Measurements from ENCODE around the gene EMC6.

GRCh38 chr17:3719265-3719664 is 50.7 kb downstream of the EMC6 start:
- TF ChIP-seq, protein P1, sequence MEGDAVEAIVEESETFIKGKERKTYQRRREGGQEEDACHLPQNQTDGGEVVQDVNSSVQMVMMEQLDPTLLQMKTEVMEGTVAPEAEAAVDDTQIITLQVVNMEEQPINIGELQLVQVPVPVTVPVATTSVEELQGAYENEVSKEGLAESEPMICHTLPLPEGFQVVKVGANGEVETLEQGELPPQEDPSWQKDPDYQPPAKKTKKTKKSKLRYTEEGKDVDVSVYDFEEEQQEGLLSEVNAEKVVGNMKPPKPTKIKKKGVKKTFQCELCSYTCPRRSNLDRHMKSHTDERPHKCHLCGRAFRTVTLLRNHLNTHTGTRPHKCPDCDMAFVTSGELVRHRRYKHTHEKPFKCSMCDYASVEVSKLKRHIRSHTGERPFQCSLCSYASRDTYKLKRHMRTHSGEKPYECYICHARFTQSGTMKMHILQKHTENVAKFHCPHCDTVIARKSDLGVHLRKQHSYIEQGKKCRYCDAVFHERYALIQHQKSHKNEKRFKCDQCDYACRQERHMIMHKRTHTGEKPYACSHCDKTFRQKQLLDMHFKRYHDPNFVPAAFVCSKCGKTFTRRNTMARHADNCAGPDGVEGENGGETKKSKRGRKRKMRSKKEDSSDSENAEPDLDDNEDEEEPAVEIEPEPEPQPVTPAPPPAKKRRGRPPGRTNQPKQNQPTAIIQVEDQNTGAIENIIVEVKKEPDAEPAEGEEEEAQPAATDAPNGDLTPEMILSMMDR (conservative IDR thresholded peaks at IDR 0.05; ENCODE audit: low read depth, low read length) = no peak
- TF ChIP-seq, protein P2, sequence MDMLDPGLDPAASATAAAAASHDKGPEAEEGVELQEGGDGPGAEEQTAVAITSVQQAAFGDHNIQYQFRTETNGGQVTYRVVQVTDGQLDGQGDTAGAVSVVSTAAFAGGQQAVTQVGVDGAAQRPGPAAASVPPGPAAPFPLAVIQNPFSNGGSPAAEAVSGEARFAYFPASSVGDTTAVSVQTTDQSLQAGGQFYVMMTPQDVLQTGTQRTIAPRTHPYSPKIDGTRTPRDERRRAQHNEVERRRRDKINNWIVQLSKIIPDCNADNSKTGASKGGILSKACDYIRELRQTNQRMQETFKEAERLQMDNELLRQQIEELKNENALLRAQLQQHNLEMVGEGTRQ (IDR thresholded peaks at IDR 0.05; ENCODE audit: low read depth, low read length) = no peak
- no peak for TF ChIP-seq RFX5 (IDR thresholded peaks at IDR 0.05; ENCODE audit: low read depth, low read length)
- no peak for TF ChIP-seq POLR2A (IDR thresholded peaks at IDR 0.05; ENCODE audit: low read depth, low read length)
- no peak for TF ChIP-seq NFE2L2 (IDR thresholded peaks at IDR 0.05; ENCODE audit: low read depth, low read length)
- no peak for TF ChIP-seq SMC3 (IDR thresholded peaks at IDR 0.05; ENCODE audit: low read depth, low read length)
- TF ChIP-seq RCOR1 (IDR thresholded peaks at IDR 0.05; ENCODE audit: insufficient replicate concordance, low read length) = no peak
- no peak for TF ChIP-seq MAFK (IDR thresholded peaks at IDR 0.05; ENCODE audit: low read depth, low read length)
- no peak for TF ChIP-seq MAZ (IDR thresholded peaks at IDR 0.05; ENCODE audit: borderline replicate concordance, low read depth, low read length)
- no peak for TF ChIP-seq CEBPB (IDR thresholded peaks at IDR 0.05; ENCODE audit: low read depth, low read length)
- TF ChIP-seq FOS (IDR thresholded peaks at IDR 0.05; ENCODE audit: low read depth, low read length) = no peak
- no peak for TF ChIP-seq BHLHE40 (IDR thresholded peaks at IDR 0.05; ENCODE audit: low read depth, low read length)
- TF ChIP-seq MXI1 (IDR thresholded peaks at IDR 0.05; ENCODE audit: borderline replicate concordance, low read depth, low read length) = no peak
